SKM-1 (cell line): ENCODE results near the gene NPC2.
"Not testable (repeated sequence)": the region's sequence is repeated elsewhere in the genome, so short reads cannot be mapped to it uniquely, and the experiment has no call there.

Source experiments
- DNase-seq: peaks from one replicate; lab custom pipeline; 2025; ENCODE audit not compliant: unreplicated experiment; lab: John Stamatoyannopoulos, UW

The NPC2 gene

DNA sequence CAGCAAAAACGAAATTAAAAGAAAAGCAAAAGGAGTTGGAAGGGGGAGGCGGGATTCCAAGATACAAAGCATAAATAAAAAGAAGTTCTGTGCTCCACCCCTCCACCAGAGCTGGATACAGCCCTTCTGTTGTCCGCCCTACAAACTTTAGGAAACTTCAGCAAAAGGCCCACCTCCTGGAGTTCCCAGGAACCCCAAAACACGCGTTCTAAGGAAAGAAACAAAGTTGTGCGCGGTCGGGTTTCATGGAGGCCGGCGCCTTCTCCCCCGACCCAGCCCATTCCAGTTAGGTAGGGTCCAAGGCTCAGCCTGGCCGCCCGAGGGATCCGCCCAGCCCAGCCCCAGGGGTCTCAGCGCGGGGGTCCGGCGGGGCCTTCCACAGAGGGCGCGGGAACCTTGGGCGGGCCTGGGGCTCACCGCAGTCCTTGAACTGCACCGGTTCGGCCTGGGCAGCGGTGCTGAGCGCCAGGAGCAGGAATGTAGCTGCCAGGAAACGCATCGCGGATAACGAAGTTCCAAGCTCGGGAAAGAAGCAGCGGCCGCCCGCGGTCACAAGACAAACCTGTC lies at the start of gene NPC2:
Gene NPC2, minus strand, starts transcription at position 530 of the 567 bp plus-strand sequence. Its CDS starts 31 bp downstream, at position 499.
- DNase-seq, result no peak

DNA sequence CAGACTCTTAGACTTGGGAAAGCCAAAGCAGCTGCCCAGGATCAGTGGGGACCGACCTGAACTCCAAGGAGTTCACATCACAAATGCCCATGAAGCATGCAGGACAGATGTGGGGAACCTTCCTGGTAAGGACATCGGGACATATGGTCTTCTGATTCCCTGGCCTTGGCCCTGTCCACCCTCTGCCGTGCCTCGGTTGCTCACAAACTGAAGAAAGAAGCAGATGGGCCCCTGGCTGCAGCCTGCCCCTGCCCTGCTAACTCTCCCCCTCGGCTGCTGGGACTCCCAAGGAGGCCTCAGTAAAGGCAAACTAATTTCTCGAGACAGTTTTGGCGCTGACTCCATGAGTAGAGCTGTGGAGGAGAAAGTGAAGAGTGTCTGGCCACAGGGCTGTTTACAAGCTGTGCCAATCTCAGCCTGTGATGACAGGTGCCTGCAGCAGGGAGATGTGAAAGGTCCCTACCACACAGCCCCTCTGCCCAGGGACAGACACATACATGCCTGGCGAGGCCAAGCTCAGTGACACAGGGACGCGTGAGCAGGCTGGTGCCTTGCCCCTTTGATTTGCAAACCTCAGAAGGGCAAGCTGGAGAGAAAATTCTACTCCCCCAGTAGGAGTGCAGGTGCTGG lies 49.1 kb upstream of the NPC2 start:
- DNase-seq, result no peak

DNA sequence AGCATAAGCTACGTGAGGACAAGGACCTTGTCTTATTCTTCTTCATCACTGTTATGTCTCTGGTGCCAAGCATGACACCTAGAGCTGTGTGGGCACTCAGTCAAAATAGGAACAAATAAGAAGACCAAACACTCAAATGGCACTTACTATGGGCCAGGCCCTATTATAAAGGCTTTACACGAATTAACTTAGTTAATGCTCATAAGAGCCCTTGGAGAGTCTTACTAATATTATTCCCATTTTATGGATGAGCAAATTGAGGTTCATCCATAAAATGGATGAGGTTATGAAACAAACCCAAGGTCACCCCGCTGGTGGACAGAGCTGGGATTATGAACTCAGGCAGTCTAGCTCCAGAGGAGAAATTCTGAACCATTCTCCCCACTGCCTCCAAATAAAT lies 48.1 kb upstream of the NPC2 start:
- no peak for DNase-seq

DNA sequence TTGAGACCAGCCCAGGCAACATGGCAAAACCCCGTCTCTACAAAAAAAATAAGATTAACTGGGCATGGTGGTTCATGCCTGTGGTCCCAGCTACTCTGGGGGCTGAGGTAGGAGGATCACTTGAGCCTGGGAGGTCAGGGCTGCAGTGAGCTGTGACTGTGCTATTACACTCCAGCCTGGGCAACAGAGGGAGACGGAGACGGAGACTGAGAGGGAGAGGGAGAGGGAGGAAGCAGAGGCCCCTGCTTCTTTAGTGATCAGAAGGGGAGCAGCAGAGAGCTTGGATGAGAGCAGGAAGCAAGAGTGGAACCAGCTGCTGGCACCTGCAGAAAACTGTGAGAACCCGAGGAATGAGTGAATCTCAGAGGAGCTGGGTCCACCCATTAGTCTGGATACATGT lies 46.4 kb upstream of the NPC2 start:
- DNase-seq, result no peak

DNA sequence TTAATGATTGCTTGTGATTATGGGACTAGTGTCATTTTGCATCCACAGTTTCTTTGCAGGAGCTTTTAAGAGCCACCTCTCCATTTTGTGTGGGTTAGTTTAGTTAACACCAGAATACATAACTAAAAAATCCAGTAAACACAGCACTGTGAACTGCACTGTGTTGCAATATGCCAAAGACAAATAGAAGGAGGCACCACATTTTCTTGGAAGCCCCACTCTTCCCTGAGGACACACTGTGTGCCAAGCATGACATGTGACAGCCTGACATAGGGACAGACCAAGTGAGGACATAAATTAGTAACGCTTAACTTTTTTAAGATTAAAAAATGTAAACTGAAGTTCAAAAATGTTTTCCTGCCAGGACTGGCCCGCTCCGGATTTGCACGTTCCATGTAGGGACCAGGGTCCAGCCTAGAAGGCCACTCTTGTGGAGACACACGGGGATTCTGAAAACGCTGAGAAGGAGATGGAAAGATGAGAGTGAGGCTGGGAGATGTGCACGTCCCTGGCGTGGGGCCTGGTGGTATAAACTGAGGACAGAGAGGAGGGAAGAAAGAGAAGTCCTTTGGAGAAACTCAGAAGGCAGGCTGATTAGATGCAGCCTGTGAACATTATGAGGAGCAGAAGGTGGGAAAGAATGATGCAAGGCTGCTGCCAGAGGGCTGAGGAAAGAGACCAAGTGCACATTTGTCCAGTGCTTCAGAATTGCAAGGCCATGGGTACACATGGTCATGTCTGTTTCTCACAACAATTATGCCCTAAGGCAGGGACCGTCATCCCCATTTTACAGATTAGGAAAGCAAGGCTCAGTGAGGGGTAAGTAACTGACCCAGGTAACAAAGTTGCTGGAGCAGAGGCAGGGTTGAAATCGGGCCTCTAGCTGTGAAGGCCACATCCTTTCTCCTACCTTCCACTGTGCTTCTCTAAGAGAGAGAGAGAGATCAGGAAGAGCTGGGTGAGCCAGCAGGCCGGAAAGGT lies 45.6 kb upstream of the NPC2 start:
- DNase-seq, result no peak

DNA sequence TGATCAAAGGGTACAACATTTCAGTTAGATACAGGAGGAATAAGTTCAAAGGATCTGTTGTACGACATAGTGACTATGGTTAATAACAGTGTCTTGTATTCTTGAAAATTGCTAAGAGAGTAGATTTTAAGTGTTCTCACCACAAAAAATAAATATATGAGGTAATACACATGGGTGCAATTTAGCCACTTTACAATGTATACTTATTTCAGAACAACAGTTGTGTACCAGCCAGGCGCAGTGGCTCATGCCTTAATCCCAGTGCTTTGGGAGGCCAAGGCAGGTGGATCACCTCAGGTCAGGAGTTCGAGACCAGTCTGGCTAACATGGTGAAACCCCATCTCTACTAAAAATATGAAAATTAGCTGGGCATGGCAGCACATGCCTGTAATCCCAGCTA lies 43.2 kb upstream of the NPC2 start:
- not testable (repeated sequence) for DNase-seq

DNA sequence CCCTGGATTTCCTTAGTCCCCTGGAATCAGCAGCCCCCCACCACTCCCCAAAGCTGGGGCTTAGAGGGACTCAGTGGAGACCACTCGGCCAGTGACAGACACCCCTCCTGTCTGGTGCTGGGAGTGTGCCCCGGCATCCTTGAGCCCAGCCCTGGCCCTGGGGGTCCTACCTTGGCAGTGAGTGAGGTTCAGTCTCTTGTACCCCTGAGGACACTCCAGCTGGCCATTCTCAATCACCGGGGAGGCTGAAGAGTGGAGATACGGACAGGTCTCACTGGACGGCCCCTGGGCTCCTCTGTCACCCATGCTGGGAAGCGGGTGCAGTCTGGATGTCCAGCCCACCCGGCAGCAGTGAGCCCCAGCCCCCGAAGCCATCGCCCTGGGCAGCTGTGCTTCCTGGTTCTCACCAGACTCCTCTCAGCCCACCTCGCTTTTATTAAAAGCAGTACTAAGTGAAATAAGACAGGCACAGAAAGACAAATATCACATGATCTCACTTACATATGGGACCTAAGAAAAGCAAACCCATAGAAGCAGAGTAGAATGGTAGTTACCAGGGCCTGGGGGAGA lies 42.7 kb upstream of the NPC2 start:
- no peak for DNase-seq

DNA sequence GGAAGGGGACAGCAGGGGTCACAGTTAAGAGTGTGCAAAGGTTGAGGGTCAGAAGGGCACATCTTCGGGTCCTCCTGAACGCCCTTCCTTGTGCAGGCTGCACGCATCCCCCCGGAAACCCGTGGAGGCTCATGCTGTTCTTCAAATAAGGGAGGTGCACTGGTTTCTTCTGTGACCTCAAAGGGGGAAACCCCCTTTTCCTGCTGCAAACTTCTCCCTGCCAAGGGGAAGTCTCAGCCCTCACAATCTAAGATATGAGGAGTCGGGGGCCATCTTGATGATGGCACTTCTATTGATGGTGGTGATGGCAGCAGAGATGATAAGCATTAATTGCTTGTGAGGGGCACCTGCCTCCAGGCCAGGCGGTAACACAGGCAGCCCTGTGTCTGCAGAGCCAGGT lies 40.5 kb upstream of the NPC2 start:
- DNase-seq, result no peak

DNA sequence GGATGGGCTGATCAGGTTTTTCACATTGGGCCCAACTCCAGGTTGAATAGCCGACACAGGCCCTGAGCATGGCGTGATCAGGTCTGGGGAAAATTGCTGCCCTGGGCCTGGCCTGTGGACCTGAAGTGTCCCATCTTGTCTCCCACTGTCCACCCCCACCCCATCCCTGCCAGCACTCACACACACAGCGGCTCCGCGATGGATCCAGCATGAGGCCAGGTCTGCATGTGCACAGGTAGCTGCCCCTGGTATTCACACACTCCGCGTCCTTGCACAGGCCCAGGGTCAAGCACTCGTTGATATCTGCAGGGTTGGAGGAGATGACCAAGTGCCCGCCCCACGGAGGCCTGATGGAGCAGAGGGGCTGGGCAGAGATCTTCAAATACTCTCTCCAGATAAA lies 39.1 kb upstream of the NPC2 start:
- DNase-seq, result no peak

DNA sequence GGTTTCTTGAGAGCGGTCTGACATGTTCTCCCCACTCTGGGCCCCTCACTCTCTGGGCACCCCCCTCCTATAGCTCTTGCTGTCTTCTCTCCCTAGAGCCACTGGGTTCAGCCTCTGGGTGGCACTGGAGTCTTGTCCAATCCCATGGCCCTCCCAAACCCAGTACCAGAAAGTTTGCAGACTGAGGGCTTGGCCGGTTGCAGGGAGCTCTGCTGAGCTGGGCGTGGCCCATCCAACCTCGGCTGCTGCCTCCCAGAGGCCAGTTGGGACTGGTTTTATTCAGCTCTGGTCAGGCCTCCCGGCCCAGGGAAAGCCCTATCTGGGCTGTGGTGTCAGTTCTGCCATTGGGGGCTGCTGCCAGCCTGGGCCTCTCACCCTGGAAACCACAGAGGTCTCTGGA lies 38.4 kb upstream of the NPC2 start:
- no peak for DNase-seq

DNA sequence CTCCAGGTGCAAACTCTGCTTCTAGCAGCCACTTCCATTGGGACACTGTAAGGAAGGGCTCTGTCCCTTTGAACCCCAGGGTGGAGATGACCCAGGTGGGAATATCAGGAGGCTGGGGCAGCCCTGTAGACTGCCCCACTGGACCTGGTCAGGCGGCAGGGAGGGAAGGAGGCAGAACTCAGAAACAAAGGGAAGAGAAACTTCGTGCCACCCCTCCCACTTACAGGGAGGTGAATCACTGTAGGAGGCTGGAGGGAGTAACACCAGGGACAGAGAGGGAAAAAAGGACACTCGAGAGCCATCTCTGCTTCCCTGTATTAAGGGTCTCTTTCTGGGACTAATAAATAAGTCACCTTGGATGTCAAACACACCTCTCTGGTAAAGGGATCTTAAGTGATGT lies 37.9 kb upstream of the NPC2 start:
- DNase-seq, result no peak

DNA sequence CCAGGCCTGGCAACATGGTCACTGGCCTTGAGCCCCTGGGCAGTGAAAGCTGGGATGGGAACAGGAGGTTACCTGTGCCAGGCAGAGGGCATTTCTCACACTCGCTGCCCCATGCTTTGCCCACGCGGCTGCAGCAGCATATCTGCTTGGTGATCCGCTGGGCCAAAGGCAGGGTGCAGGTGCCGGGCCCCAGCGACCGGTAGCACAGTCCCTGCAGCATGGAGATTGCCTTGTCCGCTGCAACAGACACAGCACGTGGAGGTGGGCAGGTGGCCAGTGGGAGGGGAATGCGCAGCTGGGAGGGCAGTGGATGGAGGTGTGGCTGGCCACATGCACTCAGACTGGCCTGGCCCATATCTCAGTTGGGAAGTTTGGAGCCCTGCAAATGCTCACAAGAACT lies 35.8 kb upstream of the NPC2 start:
- DNase-seq, result no peak

DNA sequence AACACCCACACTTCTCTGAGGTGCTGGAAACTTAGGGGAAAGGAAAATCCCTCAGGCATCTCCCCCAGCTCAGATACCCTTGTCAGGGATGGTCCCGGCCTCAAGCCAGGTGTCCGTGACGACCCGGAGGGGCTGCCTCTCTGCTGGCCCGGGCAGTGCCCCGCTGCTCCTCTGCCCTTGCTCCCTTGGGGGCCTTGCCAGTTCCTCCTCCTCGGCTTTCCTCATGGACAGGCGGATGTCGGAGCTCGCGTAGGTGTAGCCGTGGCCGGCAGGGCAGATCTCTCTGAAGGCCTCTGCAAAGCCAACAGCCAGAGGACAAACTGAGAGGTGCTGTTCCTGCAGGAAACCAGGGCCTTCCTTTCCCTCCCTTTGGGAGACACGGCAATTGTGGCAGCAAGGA lies 35.3 kb upstream of the NPC2 start:
- DNase-seq, result no peak

DNA sequence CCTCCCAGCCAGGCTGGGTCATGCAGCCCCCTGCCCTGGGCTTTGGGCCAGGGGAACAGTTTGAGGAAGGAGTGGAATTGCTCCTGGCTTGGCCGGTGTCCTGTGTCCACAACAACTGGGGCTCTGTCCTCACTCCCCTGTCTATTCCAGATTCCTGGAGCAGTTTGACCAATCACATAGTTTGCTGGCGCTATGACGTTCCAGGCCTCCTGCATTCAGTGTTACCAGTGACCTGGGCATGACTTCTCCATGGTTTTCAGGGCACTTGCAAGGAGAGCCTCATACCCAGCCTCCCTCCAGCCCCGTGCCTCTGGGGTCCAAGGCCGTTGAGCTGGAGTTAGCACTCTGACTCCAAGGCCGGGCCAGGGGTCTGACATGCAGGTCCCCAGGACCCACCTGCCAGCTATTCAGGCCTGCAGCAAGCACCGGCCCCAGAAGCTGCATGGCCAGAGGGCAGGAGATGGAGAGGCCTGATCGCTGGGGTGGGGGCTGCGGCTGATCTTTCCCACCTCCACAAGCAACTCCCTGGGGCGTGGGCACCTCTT lies 34.7 kb upstream of the NPC2 start:
- no peak for DNase-seq

DNA sequence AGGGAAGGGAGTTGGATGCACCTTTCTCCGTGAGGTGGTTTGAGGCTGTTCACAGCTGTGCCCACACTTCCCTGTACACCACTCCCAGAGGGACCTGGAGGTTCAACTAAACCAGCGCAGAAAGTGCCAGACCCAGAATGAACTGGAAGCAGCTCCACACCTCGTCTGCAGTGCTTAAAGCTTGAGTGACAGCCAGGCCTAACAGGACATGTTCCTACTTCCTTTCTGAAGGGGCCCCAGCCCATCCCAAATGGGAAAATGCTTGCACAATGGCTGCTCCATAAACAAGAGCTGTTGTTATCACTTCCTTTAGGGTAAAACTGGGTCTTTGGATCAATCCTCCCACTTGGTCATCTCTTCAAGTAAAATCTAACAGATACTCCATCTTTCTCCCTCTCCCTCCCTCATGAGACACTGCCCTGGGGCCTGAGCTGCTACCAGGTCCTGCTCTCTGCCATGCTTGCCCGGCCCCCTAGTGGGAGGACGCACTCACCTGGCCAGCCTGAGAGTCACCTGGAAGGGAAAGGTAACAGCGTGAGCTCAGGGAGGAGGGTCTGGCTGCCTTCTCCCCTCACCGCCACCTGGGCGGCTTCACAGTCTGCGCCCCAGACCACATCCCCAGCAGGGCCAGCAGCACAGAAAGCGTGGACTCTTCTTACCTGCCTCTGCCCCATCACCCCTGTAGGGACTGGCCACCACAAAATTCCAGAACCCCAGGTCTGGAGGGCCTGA lies 33.9 kb upstream of the NPC2 start:
- DNase-seq, result no peak

DNA sequence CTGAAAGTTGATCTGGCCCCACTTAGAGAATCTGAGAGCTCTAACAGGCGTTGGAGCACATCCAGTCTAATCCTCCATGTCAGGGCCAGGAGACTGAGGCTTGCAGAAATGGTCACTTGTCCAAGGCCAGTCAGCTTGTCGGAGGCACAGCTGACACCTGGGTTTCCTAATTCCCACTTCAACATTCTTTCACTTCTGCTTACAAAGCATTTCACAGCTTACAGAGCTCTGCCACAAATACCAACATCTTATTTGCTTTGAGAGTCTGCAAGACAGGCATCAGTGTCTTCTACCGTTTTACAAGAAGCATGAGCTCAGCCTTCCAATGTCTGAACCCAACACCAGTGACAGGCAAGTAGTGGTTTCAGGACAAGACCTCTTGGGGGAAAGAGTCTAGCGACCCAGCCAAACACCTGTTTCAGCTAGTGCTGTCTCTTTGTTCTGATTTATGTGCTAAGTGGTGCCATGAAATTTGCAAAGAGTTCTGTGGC lies 32.3 kb upstream of the NPC2 start:
- DNase-seq, result no peak

DNA sequence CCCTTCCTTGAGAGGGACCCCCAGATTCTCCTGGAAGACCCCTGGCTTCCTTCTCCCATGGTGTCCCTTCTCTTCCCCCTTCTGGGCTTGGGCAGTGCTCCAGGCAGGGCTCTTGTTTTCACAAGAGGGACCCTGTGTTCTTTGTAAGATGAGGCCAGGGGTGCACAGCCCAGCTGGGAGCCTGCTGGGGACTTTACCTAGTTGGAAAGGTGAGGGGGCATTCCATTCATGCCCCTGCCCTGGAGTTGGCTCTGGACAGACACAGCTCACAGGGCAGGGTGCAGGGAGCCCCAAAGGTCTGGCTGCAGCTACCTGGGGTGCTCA lies 31.7 kb upstream of the NPC2 start:
- DNase-seq, result no peak

DNA sequence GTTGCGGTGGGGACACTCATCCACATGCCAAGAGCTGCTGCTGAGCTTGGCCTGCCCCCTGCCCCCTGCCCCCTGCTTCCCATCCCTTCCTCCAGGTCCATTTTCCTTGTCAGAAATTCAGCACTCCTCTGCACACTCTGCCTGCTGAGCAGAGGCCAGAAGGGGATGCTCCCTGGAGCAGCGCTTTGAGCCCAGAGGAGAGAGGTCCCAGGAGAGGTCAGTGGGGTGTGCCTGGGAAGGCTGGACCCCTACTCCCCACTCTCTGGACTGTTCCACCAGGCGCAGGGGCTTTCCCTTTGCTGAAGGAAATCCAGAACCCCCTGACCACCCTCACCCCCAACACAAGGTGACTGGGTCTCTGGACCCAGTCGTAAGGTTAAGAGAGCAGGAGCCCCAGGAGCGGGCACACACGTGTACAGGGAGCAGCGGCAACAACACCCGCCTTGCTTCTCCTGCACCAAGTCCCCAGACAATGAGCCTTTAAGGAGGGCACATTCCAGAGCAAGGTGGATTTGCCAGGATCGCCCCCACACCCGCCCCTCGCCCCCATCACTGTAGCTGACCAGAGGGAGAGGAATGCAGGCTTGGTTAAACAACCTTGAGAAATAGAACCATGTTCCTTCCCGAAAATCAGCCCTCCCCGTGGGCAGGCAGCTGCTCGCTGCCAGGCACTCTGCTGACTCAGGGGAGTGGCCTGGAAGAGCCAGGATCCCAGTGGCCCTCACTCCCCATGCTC lies 31.1 kb upstream of the NPC2 start:
- DNase-seq, result no peak

DNA sequence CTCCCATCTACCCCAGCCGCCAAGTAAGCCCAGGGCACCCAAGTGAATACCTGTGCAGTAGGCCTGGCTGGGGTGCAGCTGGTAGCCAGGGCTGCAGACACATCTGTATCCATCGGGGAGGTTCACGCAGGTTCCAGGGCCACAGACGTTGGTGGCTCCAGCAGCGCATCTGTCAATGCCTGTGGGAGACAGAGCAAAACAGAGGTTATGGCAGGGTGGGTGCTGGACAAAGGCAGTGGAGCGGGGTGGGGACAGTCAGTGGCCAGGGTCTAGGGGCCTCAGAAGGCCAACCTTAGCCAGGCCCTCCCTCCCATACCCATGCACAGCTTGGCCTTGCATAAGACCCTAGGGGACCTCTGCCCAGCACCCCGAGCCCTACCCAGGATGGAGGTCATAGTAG lies 29.6 kb upstream of the NPC2 start:
- no peak for DNase-seq

DNA sequence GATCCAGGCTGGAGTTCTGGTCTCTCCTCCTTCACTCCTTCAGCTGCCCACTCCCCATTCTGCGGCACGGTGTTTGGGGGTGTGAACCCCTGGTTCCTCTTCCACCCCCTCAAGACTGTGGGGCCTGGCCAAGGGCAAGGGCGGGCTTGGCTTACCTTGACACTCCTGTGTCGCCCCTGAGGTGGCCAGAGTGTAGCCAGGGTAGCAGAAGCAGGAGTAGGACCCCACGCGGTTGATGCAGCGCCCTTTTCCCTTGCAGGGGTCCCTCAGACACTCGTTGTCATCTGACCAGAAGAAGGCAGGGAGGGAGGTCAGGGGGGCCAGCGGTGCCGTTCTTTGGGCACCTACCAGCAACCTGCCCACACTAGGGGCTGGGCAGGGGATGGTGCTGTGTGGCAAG lies 28.7 kb upstream of the NPC2 start:
- no peak for DNase-seq
